Endothelial cell of umbilical vein (primary cell): ENCODE data around the gene BUB1B.

ENCODE experiments used
- CTCF ChIP-seq, 2 donors: IDR thresholded peaks; 1 replicate in 1 of 2; 2 replicates in 1 of 2; pipeline ENCODE4 v1.5.1; 2011; ENCODE audit warnings: low read length in 2 of 2, mild to moderate bottlenecking in 2 of 2, moderate library complexity in 2 of 2, control low read depth in 1 of 2, inconsistent platforms in 1 of 2, low read depth in 1 of 2; ENCODE audit not compliant: insufficient read depth in 1 of 2; ENCODE audit errors: extremely low read depth in 1 of 2
- EZH2 ChIP-seq: IDR thresholded peaks from 2 replicates; pipeline ENCODE4 v1.6.1; 2012; ENCODE audit warnings: borderline replicate concordance, low read depth, mild to moderate bottlenecking, moderate library complexity, low read length, inconsistent platforms; ENCODE audit not compliant: severe bottlenecking
- FOS ChIP-seq: IDR thresholded peaks from 2 replicates; pipeline ENCODE4 v1.6.1; 2011; ENCODE audit warnings: mild to moderate bottlenecking, low read length, moderate library complexity, borderline replicate concordance; ENCODE audit not compliant: insufficient read depth
- GATA2 ChIP-seq: IDR thresholded peaks from 2 replicates; pipeline ENCODE4 v1.7.0; 2011; ENCODE audit warnings: low read depth, mild to moderate bottlenecking, moderate library complexity, mixed read lengths, low read length; ENCODE audit not compliant: insufficient read length, insufficient read depth
- JUN ChIP-seq: IDR thresholded peaks from 2 replicates; pipeline ENCODE4 v1.6.1; 2011; ENCODE audit warnings: borderline replicate concordance, low read depth; ENCODE audit not compliant: insufficient read length, insufficient read depth
- MYC ChIP-seq: IDR thresholded peaks from one replicate; pipeline ENCODE4 v1.6.1; 2011; ENCODE audit warnings: mild to moderate bottlenecking, low read depth, low read length
- POLR2A ChIP-seq: IDR thresholded peaks from 2 replicates; pipeline ENCODE4 v1.6.1; 2012; ENCODE audit warnings: low read depth, mild to moderate bottlenecking, control low read depth, low read length
- POLR2AphosphoS5 ChIP-seq: IDR thresholded peaks from 2 replicates; pipeline ENCODE4 v1.6.1; 2012; ENCODE audit warnings: low read depth, mild to moderate bottlenecking, control low read depth, low read length, moderate library complexity; ENCODE audit not compliant: insufficient read depth

GRCh38 chr15:40241269-40242212 is 80.7 kb downstream of the BUB1B start:
- no peak for TF ChIP-seq CTCF (IDR thresholded peaks at IDR 0.05; ENCODE audit: extremely low read depth in 1 of 2, insufficient read depth in 1 of 2, low read depth in 1 of 2, low read length in 2 of 2)
- no peak for TF ChIP-seq POLR2A
- TF ChIP-seq POLR2AphosphoS5: no peak
- TF ChIP-seq EZH2: no peak
- TF ChIP-seq FOS: no peak
- no peak for TF ChIP-seq GATA2
- no peak for TF ChIP-seq MYC
- no peak for TF ChIP-seq JUN
